Psoas muscle (tissue), 8 donors: ENCODE measurements around the gene CSRNP3. TPM values are rescaled to one million over a fixed set of nuclear protein-coding genes. Genes with fewer than 3 reads are reported as not detected.

Source experiments
- ATAC-seq, 4 donors: fragments of 200-7000 bp; cut with Tn5 transposase; one replicate each; pipeline ENCODE4 v1.9.1; 2020; ENCODE audit warnings: moderate library complexity in 3 of 4, mild to moderate bottlenecking in 2 of 4
- DNase-seq, 2 donors: peaks; one replicate each; pipeline ENCODE4 v3.0.0-alpha.2; 2020
- H3K27ac ChIP-seq: fragments of 200-600 bp; one replicate; pipeline ENCODE4 v1.8.0; 2022
- H3K27me3 ChIP-seq, 3 donors: fragments of 200-600 bp in 1 of 3; one replicate each; pipeline versions ENCODE4 v1.6.1 to v1.8.0; 2013 to 2022; ENCODE audit warnings: low read length in 2 of 3, mild to moderate bottlenecking in 2 of 3, moderate library complexity in 1 of 3; ENCODE audit not compliant: insufficient read depth in 3 of 3
- H3K36me3 ChIP-seq, 2 donors: fragments of 200-600 bp in 1 of 2; one replicate each; pipeline versions ENCODE4 v1.6.1 to v1.8.0; 2013 to 2022; ENCODE audit warnings: low read depth in 1 of 2, mild to moderate bottlenecking in 1 of 2, moderate library complexity in 1 of 2; ENCODE audit not compliant: insufficient read depth in 1 of 2
- H3K4me1 ChIP-seq: fragments of 200-600 bp; one replicate; pipeline ENCODE4 v1.8.0; 2022
- H3K4me3 ChIP-seq: fragments of 200-600 bp; one replicate; pipeline ENCODE4 v1.8.0; 2022; ENCODE audit warnings: mild to moderate bottlenecking
- H3K9me3 ChIP-seq: fragments of 200-600 bp; one replicate; pipeline ENCODE4 v1.8.0; 2022
- CTCF ChIP-seq: fragments of 200-600 bp; IDR thresholded peaks from one replicate; pipeline ENCODE4 v1.8.0; 2022; ENCODE audit warnings: antibody characterized with exemption
- WGBS, 3 donors: extraction: QIAGEN DNeasy Blood & Tissue Kit; methylation state at CpG; one replicate each; pipeline versions ENCODE4 v1.1.6 to v1.1.7; 2013; 5-methylcytosine and 5-hydroxymethylcytosine counted together
- intact Hi-C, 2 donors: fragments of 100-400 bp; cut with DNase I; formaldehyde crosslinking; loops; one replicate each; pipeline versions ENCODE4 v1.11.0 to v1.14.2; 2022
- polyA plus RNA-seq, 3 donors: library from polyadenylated mRNA; stranded (reverse); fragments of 200-250 nt; gene quantifications; one replicate each; pipeline ENCODE4 v1.2.3, GENCODE V29; 2013
- total RNA-seq, 4 donors: library from RNA; stranded (reverse); fragmentation: NEBNext Ultra II Directional in 2 of 4; extraction: Animal tissue kit (Norgen Biotek cat#: 25700) in 2 of 4; gene quantifications; one replicate each; pipeline versions ENCODE4 v1.2.1 to v1.2.4, GENCODE V29; 2021 to 2023
- donor health status: healthy with polysubstance abuse.
- donor health status: DM: no; HTN: no; CAD: no; lungs with moderate emphysema.
- donor health status: Bipolar disorder and iron deficiency.
- donor health status: healthy.
- donor health status: DM: yes; HTN: yes; CAD: no.
- donor health status: DM: no; HTN: no; CAD: no.
- donor health status: DM: no; HTN: no; CAD: no.
- donor health status: DM: yes; HTN: yes; CAD: no.

Gene CSRNP3
- total and polyA plus RNA-seq, 7 donors = 0.04 to 1.6 (median 0.13) TPM; not detected in 1

GRCh38 chr2:165572151-165572550, 102.7 kb downstream of the CSRNP3 start:
- Histone ChIP-seq H3K27ac (no peak overlapping the region), H3K36me3 (no peaks in the 10 kb centered on the region), H3K4me1 (no peaks in the 10 kb centered on the region), H3K4me3 (no peak overlapping the region), H3K27me3 (no peaks in the 10 kb centered on the region), H3K9me3 (no peaks in the 10 kb centered on the region)
- TF ChIP-seq CTCF = no peak
- DNase-seq (no peak), ATAC-seq (no peak)
- 26 to 40% (median 38%) methylated on average over 3 of the region's 3 CpGs for WGBS, 3 donors
- intact Hi-C loops = no loop called here

- ATAC-seq (no peak), DNase-seq (no peak)
- H3K36me3 ChIP-seq = no peaks in the 10 kb centered on the region
- no peak for TF ChIP-seq CTCF
- H3K27me3 ChIP-seq = no peaks in the 10 kb centered on the region
- H3K4me1 ChIP-seq = no peaks in the 10 kb centered on the region
- no peak overlapping the region for H3K27ac ChIP-seq
- WGBS, 3 donors = 23 to 27% (median 24%) methylated on average over 17 of the region's 17 CpGs
- H3K9me3 ChIP-seq = no peaks in the 10 kb centered on the region
- H3K4me3 ChIP-seq = peak overlapping the region; percentile 45
- intact Hi-C loops = no loop called here
Observed at GRCh38 chr2:165573534-165574461, 104.3 kb downstream of the CSRNP3 start.

- TF ChIP-seq CTCF = no peak
- intact Hi-C loops = no loop called here
- H3K27me3 ChIP-seq = no peaks in the 10 kb centered on the region
- no peak overlapping the region for H3K4me3 ChIP-seq
- WGBS, 3 donors = 71 to 73% (median 72%) methylated on average over 2 of the region's 2 CpGs
- no peaks in the 10 kb centered on the region for H3K36me3 ChIP-seq
- ATAC-seq = no peak
- H3K4me1 ChIP-seq = no peaks in the 10 kb centered on the region
- no peak overlapping the region for H3K27ac ChIP-seq
- DNase-seq = no peak
- no peaks in the 10 kb centered on the region for H3K9me3 ChIP-seq
Observed at GRCh38 chr2:165575044-165575615, 105.6 kb downstream of the CSRNP3 start.

GRCh38 chr2:165576409-165577154, 107.1 kb downstream of the CSRNP3 start:
- H3K36me3 ChIP-seq = no peaks in the 10 kb centered on the region
- H3K4me1 ChIP-seq = no peaks in the 10 kb centered on the region
- H3K4me3 ChIP-seq = no peak overlapping the region
- TF ChIP-seq CTCF = no peak
- H3K27ac ChIP-seq = no peak overlapping the region
- intact Hi-C loops = no loop called here
- no peak for ATAC-seq
- H3K27me3 ChIP-seq = no peaks in the 10 kb centered on the region
- 73 to 74% (median 73%) methylated on average over 3 of the region's 3 CpGs for WGBS, 3 donors
- no peaks in the 10 kb centered on the region for H3K9me3 ChIP-seq
- DNase-seq = no peak
